Omental fat pad (tissue), 4 donors: Measurements from ENCODE around the gene CDK2. TPM values are rescaled to one million over a fixed set of nuclear protein-coding genes. Genes with fewer than 3 reads are reported as not detected.

Experiments used
- ATAC-seq: fragments of 150-250 bp; one replicate; pipeline ENCODE4 v1.9.1; 2016; ENCODE audit warnings: mild to moderate bottlenecking, moderate library complexity; ENCODE audit not compliant: low FRiP score
- DNase-seq: peaks from one replicate; pipeline ENCODE4 v3.0.0-alpha.2; 2019; ENCODE audit warnings: low spot score
- total RNA-seq, 4 donors: library from RNA; depleted of rRNA; stranded (reverse); fragments of >200 nt; gene quantifications; one replicate each; pipeline ENCODE4 v1.1.0, GENCODE V29; 2016
- TF ChIP-seq, protein P1 (sequence below), 3 donors: fragments of 450-650 bp; IDR thresholded peaks; one replicate each; pipeline ENCODE4 v1.5.1; 2016 to 2017; ENCODE audit warnings: antibody characterized with exemption in 3 of 3, mild to moderate bottlenecking in 3 of 3, moderate library complexity in 2 of 3

CDK2 gene
- total RNA-seq, 4 donors from 2014 or later, result 9.7 to 23.7 (median 17.5) TPM

GRCh38 chr12:55933169-55933798 is 33.3 kb upstream of the CDK2 start:
- DNase-seq (no peak), ATAC-seq (peak; percentile 25)
- TF ChIP-seq, protein P1, sequence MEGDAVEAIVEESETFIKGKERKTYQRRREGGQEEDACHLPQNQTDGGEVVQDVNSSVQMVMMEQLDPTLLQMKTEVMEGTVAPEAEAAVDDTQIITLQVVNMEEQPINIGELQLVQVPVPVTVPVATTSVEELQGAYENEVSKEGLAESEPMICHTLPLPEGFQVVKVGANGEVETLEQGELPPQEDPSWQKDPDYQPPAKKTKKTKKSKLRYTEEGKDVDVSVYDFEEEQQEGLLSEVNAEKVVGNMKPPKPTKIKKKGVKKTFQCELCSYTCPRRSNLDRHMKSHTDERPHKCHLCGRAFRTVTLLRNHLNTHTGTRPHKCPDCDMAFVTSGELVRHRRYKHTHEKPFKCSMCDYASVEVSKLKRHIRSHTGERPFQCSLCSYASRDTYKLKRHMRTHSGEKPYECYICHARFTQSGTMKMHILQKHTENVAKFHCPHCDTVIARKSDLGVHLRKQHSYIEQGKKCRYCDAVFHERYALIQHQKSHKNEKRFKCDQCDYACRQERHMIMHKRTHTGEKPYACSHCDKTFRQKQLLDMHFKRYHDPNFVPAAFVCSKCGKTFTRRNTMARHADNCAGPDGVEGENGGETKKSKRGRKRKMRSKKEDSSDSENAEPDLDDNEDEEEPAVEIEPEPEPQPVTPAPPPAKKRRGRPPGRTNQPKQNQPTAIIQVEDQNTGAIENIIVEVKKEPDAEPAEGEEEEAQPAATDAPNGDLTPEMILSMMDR (IDR thresholded peaks at IDR 0.05), result no peak

DNA sequence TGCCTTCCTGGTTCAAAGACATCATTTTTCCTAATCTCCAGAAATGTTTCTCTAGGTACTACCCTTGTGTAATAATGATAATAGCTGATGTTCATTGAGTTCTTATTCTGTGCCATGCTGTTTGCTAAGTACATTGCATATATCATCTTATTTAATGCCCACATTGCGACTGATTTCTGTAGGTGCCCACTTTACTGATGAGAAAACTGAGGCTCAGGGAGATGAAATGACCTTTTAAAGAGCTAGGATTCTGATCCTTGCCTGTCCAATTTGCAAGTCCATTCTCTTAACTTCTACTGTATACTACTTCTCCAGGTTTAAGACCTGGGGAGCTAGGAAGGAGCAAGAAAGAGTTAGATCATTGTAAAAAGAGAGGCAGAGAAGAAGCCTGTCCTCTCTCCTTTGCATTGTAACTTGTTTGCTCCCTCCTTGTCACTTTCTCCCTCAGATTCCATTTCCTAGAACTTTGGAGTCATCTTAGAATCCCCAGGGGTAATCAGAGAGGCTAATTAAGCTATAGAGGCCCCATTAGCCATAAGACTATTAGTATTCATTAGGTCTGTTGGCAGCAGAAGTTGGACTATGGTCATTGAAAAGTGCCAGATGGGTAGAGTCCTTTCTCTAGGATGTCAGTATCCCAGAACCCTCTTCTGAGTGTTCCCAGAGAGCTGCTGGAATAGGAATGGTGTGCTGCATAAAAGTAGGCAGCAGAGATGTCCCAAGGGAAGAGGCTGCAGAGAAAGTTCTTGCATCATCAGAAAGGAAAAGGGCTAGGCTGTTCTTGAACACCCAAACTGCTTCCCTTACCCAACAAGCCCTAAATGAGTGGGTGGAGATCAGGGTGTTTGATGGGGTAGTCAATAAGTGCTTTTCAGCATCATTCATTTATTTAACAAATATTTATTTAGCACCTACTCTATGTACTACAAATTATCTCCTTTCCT is 32.6 kb upstream of the CDK2 start:
- DNase-seq, result no peak
- no peak for ATAC-seq
- TF ChIP-seq, protein P1 (IDR thresholded peaks at IDR 0.05), result no peak

DNA sequence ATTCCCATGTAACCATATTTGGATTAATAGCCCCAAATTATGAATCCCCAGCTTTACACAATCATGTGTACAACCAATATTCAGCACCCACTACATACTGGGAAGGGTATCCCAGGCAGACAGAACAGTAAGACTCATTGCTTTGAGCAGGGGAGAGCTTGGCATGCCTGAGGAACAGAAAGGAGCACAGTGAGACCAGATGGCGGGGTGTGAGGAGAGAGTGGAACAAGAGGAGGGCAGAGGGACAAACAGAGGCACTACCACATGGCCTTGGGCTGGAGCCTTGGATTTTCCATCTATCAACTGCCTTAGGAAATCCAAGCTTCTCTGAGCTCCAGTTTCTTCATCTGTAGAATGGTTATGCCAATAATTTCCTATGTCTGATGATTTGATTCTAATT is 31.9 kb upstream of the CDK2 start:
- ATAC-seq (no peak), DNase-seq (no peak)
- TF ChIP-seq, protein P1 (IDR thresholded peaks at IDR 0.05), result no peak

GRCh38 chr12:55935738-55936151 is 30.9 kb upstream of the CDK2 start:
- ATAC-seq (no peak), DNase-seq (no peak)
- TF ChIP-seq, protein P1 (IDR thresholded peaks at IDR 0.05), result no peak

- no peak for ATAC-seq
- TF ChIP-seq, protein P1 (IDR thresholded peaks at IDR 0.05), result no peak
Observed at GRCh38 chr12:55937981-55938380, 28.6 kb upstream of the CDK2 start.

GRCh38 chr12:55938826-55939501 is 27.7 kb upstream of the CDK2 start:
- DNase-seq (no peak), ATAC-seq (no peak)
- TF ChIP-seq, protein P1 (IDR thresholded peaks at IDR 0.05), result no peak

More at GRCh38 chr12:55937981-55938380, 28.6 kb upstream of the CDK2 start:
- DNase-seq, result no peak
